Measurements from ENCODE around the gene AP2A2. TPM values are rescaled to one million over a fixed set of nuclear protein-coding genes. Genes with fewer than 3 reads are reported as not detected.

Gene AP2A2
- total RNA-seq, 1 experiment from 2014 or later: 47.1 TPM

GRCh38 chr11:1028616-1029015 lies 102.9 kb downstream of the AP2A2 start (continued):
- TF ChIP-seq ZBTB43 (CRISPR knock-in tag; IDR thresholded peaks at IDR 0.05) (no peak), ZNF317 (CRISPR knock-in tag; IDR thresholded peaks at IDR 0.05; ENCODE audit: borderline replicate concordance, low read depth) (no peak), ARID4B (CRISPR knock-in tag; IDR thresholded peaks at IDR 0.05; ENCODE audit: borderline replicate concordance) (no peak), ZNF512 (CRISPR knock-in tag; IDR thresholded peaks at IDR 0.05; ENCODE audit: borderline replicate concordance) (no peak), MLX (CRISPR knock-in tag; IDR thresholded peaks at IDR 0.05) (no peak), ELF4 (CRISPR knock-in tag; IDR thresholded peaks at IDR 0.05; ENCODE audit: low read depth) (no peak)

- Mint-ChIP-seq H3K36me3 (no peaks in the 10 kb centered on the region), H3K4me3 (no peak overlapping the region), H3K9me3 (peaks cover 6% of the 10 kb centered on the region), H3K27me3 (ENCODE audit: low read depth) (no peaks in the 10 kb centered on the region), H3K4me1 (no peaks in the 10 kb centered on the region), H3K27ac (no peak overlapping the region)
- ATAC-seq (no peak), DNase-seq (ENCODE audit: low spot score) (no peak)
- ChIA-PET CTCF (no interaction called here), POLR2A (no interaction called here)
- no peak for TF ChIP-seq EMX1 (CRISPR knock-in tag; IDR thresholded peaks at IDR 0.05)
- TF ChIP-seq ZBTB43 (CRISPR knock-in tag; IDR thresholded peaks at IDR 0.05): no peak
- TF ChIP-seq CREB1 (CRISPR knock-in tag; IDR thresholded peaks at IDR 0.05): no peak
- no peak for TF ChIP-seq ZSCAN18 (CRISPR knock-in tag; IDR thresholded peaks at IDR 0.05)
- no peak for TF ChIP-seq ZNF232 (CRISPR knock-in tag; IDR thresholded peaks at IDR 0.05)
- TF ChIP-seq FOXJ3 (CRISPR knock-in tag; IDR thresholded peaks at IDR 0.05; ENCODE audit: borderline replicate concordance): no peak
- no peak for TF ChIP-seq TEAD1 (CRISPR knock-in tag; IDR thresholded peaks at IDR 0.05)
- no peak for TF ChIP-seq NFYB (CRISPR knock-in tag; conservative IDR thresholded peaks at IDR 0.05; ENCODE audit: low read depth)
- no peak for TF ChIP-seq USF1 (CRISPR knock-in tag; IDR thresholded peaks at IDR 0.05)
- TF ChIP-seq FOXP1 (CRISPR knock-in tag; IDR thresholded peaks at IDR 0.05; ENCODE audit: borderline replicate concordance): no peak
- no peak for TF ChIP-seq ATF2 (CRISPR knock-in tag; IDR thresholded peaks at IDR 0.05; ENCODE audit: borderline replicate concordance, low read depth)
- TF ChIP-seq ZNF263 (CRISPR knock-in tag; IDR thresholded peaks at IDR 0.05; ENCODE audit: low read depth): no peak
- no peak for TF ChIP-seq ZBTB21 (CRISPR knock-in tag; IDR thresholded peaks at IDR 0.05; ENCODE audit: borderline replicate concordance)
- TF ChIP-seq STAT6 (CRISPR knock-in tag; conservative IDR thresholded peaks at IDR 0.05; ENCODE audit: low read depth): no peak
- TF ChIP-seq CREM (CRISPR knock-in tag; IDR thresholded peaks at IDR 0.05): no peak
Measured at GRCh38 chr11:1029051-1029450, 103.4 kb downstream of the AP2A2 start.

Measured in WTC11 (cell line).